HepG2 (cell line): ENCODE measurements around the gene DNAJB2. TPM values are rescaled to one million over a fixed set of nuclear protein-coding genes. Genes with fewer than 3 reads are reported as not detected.

Source experiments
- ARID3A ChIP-seq: IDR thresholded peaks from 2 replicates; pipeline ENCODE4 v1.6.1; 2012; ENCODE audit warnings: low read depth, low read length, improper control_type of control experiment
- ATF3 ChIP-seq: sonication (generic); formaldehyde crosslinking; IDR thresholded peaks from 2 replicates; pipeline ENCODE4 v1.4.0; 2020; ENCODE audit warnings: missing genetic modification reagents
- BORCS8-MEF2B ChIP-seq: sonication (generic); formaldehyde crosslinking; IDR thresholded peaks from 2 replicates; pipeline ENCODE4 v1.8.0; 2022; ENCODE audit warnings: mild to moderate bottlenecking, missing genetic modification reagents
- HNRNPH1 ChIP-seq: fragments of 200-400 bp; formaldehyde crosslinking; optimal IDR thresholded peaks from 2 replicates; pipeline ENCODE3; 2017; ENCODE audit warnings: mild to moderate bottlenecking, low read depth, low read length
- KAT2B ChIP-seq: fragments of 150-350 bp; IDR thresholded peaks from 2 replicates; pipeline ENCODE4 v1.6.1; 2014; ENCODE audit warnings: low read depth, low read length, borderline replicate concordance
- KIAA2018 ChIP-seq: sonication (generic); formaldehyde crosslinking; IDR thresholded peaks from 2 replicates; pipeline ENCODE4 v1.5.0; 2020; ENCODE audit warnings: mild to moderate bottlenecking, missing genetic modification reagents, borderline replicate concordance
- SIN3B ChIP-seq: fragments of 150-350 bp; IDR thresholded peaks from 2 replicates; pipeline ENCODE4 v1.6.1; 2014; ENCODE audit warnings: low read length
- ZNF234 ChIP-seq: sonication (generic); formaldehyde crosslinking; conservative IDR thresholded peaks from 2 replicates; pipeline ENCODE4 v1.5.1; 2020; ENCODE audit warnings: mild to moderate bottlenecking, missing genetic modification reagents
- ZNF24 ChIP-seq: fragments of 450-650 bp; IDR thresholded peaks from 2 replicates; pipeline ENCODE4 v1.6.1; 2017; ENCODE audit warnings: antibody characterized with exemption, mild to moderate bottlenecking
- ZNF496 ChIP-seq: sonication (generic); formaldehyde crosslinking; IDR thresholded peaks from 2 replicates; pipeline ENCODE4 v1.8.1; 2023; ENCODE audit warnings: mild to moderate bottlenecking, moderate library complexity, missing genetic modification reagents; ENCODE audit not compliant: insufficient replicate concordance
- ZNF501 ChIP-seq: sonication (generic); formaldehyde crosslinking; IDR thresholded peaks from 2 replicates; pipeline ENCODE4 v1.5.1; 2020; ENCODE audit warnings: mild to moderate bottlenecking, moderate library complexity, missing genetic modification reagents
- ZNF512 ChIP-seq: sonication (generic); formaldehyde crosslinking; IDR thresholded peaks from 2 replicates; pipeline ENCODE4 v1.4.0; 2020; ENCODE audit warnings: mild to moderate bottlenecking, missing genetic modification reagents
- ZNF564 ChIP-seq: sonication (generic); formaldehyde crosslinking; IDR thresholded peaks from 2 replicates; pipeline ENCODE4 v1.8.1; 2023; ENCODE audit warnings: mild to moderate bottlenecking, missing genetic modification reagents
- ZNF660 ChIP-seq: sonication (generic); formaldehyde crosslinking; IDR thresholded peaks from 2 replicates; pipeline ENCODE4 v1.5.1; 2020; ENCODE audit warnings: mild to moderate bottlenecking, low read depth, missing genetic modification reagents, borderline replicate concordance
- ZNF766 ChIP-seq: sonication (generic); formaldehyde crosslinking; IDR thresholded peaks from 2 replicates; pipeline ENCODE4 v1.5.0; 2020; ENCODE audit warnings: missing genetic modification reagents, borderline replicate concordance
- polyA plus RNA-seq, 8 experiments: library from polyadenylated mRNA; depleted of rRNA in 3 of 8; stranded (reverse) in 7 of 8; unstranded in 1 of 8; fragments of >200 nt; fragmentation: Illumina TruSeq in 4 of 8; extraction: Trizol in 4 of 8; gene quantifications; 2 replicates each; pipeline versions ENCODE4 v1.2.1 to v1.2.3, GENCODE V29; 2011 to 2016; ENCODE audit warnings: low read depth in 4 of 8, missing spikeins in 1 of 8, mixed read lengths in 1 of 8; ENCODE audit not compliant: insufficient read depth in 1 of 8
- total RNA-seq, 5 experiments: library from RNA; depleted of rRNA; stranded (reverse); fragments of >200 nt; fragmentation: Illumina TruSeq; extraction: Trizol; gene quantifications; 2 replicates each; pipeline ENCODE4 v1.2.3, GENCODE V29; 2016; ENCODE audit warnings: low read depth in 1 of 5

The DNAJB2 gene
- total and polyA plus RNA-seq, 2 of the 13 experiments (the other 11 are each of a cell fraction or from before 2014, with no cell fraction given), result 21.3 to 31.1 TPM

GRCh38 chr2:219294356-219295351 is 15.5 kb downstream of the DNAJB2 start (continued):
- no peak for TF ChIP-seq KIAA2018 (CRISPR knock-in tag)
- TF ChIP-seq KAT2B, result no peak
- 0 out of 2 replicates have a peak, but pooled peaks have one; percentile 61 for TF ChIP-seq ZNF234
- no peak for TF ChIP-seq SIN3B
- no peak for TF ChIP-seq ZNF564 (CRISPR knock-in tag)
- TF ChIP-seq ZNF766, result 0 out of 2 replicates have a peak, but pooled peaks have one; percentile 50
- TF ChIP-seq ZNF501 (CRISPR knock-in tag), result peak; percentile 89
- TF ChIP-seq ARID3A, result no peak
- TF ChIP-seq ATF3 (CRISPR knock-in tag), result peak; percentile 43
- TF ChIP-seq HNRNPH1, result no peak
- TF ChIP-seq ZNF660, result no peak
- TF ChIP-seq ZNF512, result peak; percentile 96
- TF ChIP-seq ZNF496 (CRISPR knock-in tag), result no peak
- TF ChIP-seq BORCS8-MEF2B, result peak; percentile 92
- 0 out of 2 replicates have a peak, but pooled peaks have one; percentile 69 for TF ChIP-seq ZNF24
